D721Med (cell line): ENCODE results near the gene YIPF5.

Source experiments
- DNase-seq: peaks from one replicate; pipeline ENCODE4 v3.0.0; 2011; ENCODE audit warnings: low spot score; ENCODE audit not compliant: insufficient read length
- FAIRE-seq: peaks from 2 replicates; lab custom pipeline; 2011; peaks lifted over from hg19 to GRCh38; lab: Jason Lieb, UNC
- TF ChIP-seq, protein P1 (sequence below): IDR thresholded peaks from 2 replicates; pipeline ENCODE4 v1.5.1; 2012; ENCODE audit warnings: mild to moderate bottlenecking, control low read depth; ENCODE audit not compliant: insufficient read depth; ENCODE audit errors: missing control alignments

Gene YIPF5

DNA sequence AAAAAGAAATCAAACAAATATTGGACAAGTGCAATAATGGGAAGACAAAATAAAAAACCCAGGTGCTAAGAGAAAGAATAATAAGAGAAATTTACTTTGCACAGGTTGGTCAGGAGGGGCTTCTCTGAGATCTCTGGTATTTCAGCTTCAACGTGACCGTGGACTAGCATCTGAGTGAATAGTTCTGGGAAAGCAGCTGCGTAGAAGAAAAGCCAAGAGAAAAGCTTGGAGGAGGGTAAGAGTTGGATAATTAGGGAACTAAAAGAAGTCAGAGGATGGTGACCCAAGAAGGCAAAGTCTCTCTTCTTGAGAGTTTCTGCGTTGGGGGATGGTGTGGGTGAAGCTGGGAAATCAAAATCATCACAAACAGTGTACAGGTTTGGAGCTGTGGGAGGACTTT lies 41.6 kb downstream of the YIPF5 start:
- no peak for FAIRE-seq

DNA sequence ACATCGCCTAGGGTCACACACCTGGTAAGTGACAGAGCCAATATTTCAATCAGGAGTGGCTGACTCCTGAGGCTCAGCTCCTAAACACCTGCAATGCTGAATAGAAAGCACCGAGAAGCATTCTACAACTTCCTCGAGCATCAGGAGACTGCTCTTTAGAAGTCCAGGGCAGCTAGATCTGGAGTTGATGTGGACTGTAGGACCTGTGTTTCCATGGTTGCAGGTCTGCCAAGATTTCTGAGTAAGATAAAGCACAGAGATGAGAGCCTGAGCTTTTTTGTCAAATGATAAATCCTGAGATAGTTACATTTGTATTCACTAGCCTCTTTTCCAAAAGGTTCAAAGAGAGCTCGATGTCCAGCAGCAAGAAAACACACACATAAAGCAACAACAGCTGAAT lies 43.8 kb downstream of the YIPF5 start:
- no peak for DNase-seq
- TF ChIP-seq, protein P1, sequence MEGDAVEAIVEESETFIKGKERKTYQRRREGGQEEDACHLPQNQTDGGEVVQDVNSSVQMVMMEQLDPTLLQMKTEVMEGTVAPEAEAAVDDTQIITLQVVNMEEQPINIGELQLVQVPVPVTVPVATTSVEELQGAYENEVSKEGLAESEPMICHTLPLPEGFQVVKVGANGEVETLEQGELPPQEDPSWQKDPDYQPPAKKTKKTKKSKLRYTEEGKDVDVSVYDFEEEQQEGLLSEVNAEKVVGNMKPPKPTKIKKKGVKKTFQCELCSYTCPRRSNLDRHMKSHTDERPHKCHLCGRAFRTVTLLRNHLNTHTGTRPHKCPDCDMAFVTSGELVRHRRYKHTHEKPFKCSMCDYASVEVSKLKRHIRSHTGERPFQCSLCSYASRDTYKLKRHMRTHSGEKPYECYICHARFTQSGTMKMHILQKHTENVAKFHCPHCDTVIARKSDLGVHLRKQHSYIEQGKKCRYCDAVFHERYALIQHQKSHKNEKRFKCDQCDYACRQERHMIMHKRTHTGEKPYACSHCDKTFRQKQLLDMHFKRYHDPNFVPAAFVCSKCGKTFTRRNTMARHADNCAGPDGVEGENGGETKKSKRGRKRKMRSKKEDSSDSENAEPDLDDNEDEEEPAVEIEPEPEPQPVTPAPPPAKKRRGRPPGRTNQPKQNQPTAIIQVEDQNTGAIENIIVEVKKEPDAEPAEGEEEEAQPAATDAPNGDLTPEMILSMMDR: no peak
- no peak for FAIRE-seq

More for the DNA sequence above, 41.6 kb downstream of the YIPF5 start:
- TF ChIP-seq, protein P1: no peak
- DNase-seq: no peak

DNA sequence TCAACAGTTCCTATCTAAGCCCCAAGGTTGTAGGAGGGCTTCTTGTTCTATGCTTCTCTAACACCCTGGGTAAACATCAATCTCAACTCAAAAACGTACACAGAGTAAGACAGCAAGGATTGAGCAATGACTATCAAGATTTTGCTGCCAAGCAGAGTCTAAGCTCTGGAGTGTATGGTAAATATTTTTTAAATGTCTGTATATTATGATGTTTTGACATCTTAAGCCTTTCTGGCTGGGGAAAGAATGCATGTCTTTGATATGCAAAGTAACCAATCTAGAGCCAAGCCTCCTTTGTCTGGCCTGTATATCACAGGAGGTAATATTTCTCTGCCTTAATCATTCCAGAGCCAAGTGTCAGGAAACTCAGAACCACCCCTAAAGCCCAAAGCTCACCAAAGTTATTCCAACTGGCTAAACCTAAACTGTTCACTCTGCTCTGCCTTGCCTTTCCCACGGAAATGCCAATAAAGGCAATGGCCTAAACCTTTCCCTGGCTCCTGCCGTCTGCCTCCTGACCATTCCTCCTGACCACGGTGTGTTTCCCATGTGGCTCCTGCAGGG lies 45.2 kb downstream of the YIPF5 start:
- TF ChIP-seq, protein P1: no peak
- no peak for DNase-seq
- no peak for FAIRE-seq

DNA sequence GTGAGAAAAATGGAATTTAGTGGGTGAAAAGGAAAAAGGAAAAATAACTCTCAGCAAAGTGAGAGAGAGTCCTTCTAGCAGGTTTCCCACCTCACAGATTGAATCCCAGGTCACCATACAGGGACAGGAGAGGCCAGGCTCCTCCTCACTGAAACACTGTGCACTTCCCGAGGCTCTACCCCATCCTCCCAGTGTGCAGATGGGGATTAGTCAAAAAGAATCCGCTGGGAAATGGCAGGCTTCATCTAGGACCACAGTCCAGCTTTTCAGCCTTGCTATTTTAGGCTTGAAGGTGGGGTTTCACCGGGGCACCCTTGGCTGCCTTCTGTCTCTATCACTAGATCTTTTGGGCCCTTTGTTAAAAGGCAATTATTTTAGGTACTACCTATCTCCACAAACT lies 47.8 kb downstream of the YIPF5 start:
- TF ChIP-seq, protein P1: no peak
- FAIRE-seq (peak; percentile 11), DNase-seq (no peak)

DNA sequence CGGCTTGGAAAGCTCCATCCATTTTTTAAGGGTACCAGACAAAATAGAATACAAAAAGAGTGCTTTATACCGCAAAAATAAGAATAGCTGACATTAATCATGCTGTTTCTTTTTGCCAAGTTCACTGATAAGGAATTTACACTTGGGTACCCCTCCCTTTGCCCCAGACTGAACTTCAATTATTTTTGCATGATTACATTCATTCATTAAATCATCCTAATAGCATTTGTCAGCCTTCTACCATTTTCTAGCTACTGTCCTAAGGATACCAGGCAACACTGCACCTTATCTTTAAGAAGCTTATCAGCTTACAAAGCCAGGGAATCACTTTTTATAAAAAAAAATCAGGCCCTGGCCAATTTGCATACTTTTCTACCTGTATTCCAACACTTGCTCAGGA lies 48.4 kb downstream of the YIPF5 start:
- TF ChIP-seq, protein P1: no peak
- FAIRE-seq (peak; percentile 93), DNase-seq (no peak)

DNA sequence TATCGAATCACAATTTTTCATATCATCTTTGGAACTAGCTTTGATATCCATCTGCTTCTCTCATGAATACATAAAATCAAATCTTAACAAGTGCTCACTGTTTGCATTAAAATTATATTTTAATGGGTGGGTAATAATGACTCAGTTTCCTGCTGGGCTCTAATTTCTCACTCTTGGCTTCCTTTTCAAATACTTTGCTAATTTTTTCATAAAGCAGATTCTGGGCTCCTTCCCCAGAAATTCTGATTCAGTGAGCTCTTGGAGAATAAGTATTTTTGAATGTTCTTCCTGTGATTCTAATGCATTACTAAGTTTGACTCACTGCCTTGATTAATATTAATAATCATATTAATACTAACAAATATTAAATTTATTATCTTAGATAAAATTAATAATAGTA lies 48.9 kb downstream of the YIPF5 start:
- TF ChIP-seq, protein P1: no peak
- FAIRE-seq (no peak), DNase-seq (no peak)

DNA sequence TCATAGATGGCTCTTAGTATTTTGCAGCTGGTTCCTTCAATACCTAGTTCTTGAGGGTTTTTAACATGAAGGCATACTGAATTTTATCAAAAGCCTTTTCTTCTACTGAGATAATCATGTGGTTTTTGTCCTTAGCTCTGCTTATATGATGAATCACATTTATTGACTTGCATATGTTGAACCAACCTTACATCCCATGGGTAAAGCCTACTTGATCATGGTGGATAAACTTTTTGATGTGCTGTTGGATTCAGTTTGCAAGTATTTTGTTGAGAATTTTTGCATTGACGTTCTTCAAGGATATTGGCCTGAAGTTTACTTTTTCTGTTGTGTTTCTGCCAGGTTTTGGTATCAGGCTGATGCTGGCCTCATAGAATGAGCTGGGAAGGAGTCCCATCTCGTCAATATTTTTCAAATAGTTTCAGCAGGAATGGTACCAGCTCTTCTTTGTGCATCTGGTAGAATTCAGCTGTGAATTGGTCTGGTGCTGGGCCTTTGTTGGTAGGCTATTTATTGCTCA lies 49.7 kb downstream of the YIPF5 start:
- FAIRE-seq: no peak
- TF ChIP-seq, protein P1: no peak
- DNase-seq: no peak
